Measurements from ENCODE around the gene CTXND1.

CTXND1 gene

GRCh38 chr15:80201256-80202015 is 50.6 kb downstream of the CTXND1 start:
- no peak for TF ChIP-seq TAF1 (IDR thresholded peaks at IDR 0.05; ENCODE audit: borderline replicate concordance, insufficient read depth, low read length)

- TF ChIP-seq FOXP2 (optimal IDR thresholded peaks at IDR 0.05; ENCODE audit: borderline replicate concordance, extremely low read depth, extremely low read length, insufficient read depth) (no peak), TAF1 (IDR thresholded peaks at IDR 0.05; ENCODE audit: borderline replicate concordance, insufficient read depth, low read length) (no peak), REST (IDR thresholded peaks at IDR 0.05; ENCODE audit: insufficient read depth in 1 of 2, low read depth in 2 of 2, low read length in 2 of 2) (no peak), POLR2AphosphoS5 (IDR thresholded peaks at IDR 0.05; ENCODE audit: low read depth, low read length) (no peak), SIN3A (IDR thresholded peaks at IDR 0.05; ENCODE audit: borderline replicate concordance, insufficient read depth, low read length) (no peak)
These were observed 52.1 kb downstream of the CTXND1 start for GRCh38 chr15:80199869-80200268.

- no peak for TF ChIP-seq FOXP2 (optimal IDR thresholded peaks at IDR 0.05; ENCODE audit: borderline replicate concordance, extremely low read depth, extremely low read length, insufficient read depth)
- no peak for TF ChIP-seq REST (IDR thresholded peaks at IDR 0.05; ENCODE audit: insufficient read depth in 1 of 2, low read depth in 2 of 2, low read length in 2 of 2)
These were observed 52.6 kb downstream of the CTXND1 start for GRCh38 chr15:80199366-80199765.

- TF ChIP-seq SIN3A (IDR thresholded peaks at IDR 0.05; ENCODE audit: borderline replicate concordance, insufficient read depth, low read length) (no peak), REST (IDR thresholded peaks at IDR 0.05; ENCODE audit: insufficient read depth in 1 of 2, low read depth in 2 of 2, low read length in 2 of 2) (no peak), FOXP2 (optimal IDR thresholded peaks at IDR 0.05; ENCODE audit: borderline replicate concordance, extremely low read depth, extremely low read length, insufficient read depth) (no peak), POLR2AphosphoS5 (IDR thresholded peaks at IDR 0.05; ENCODE audit: low read depth, low read length) (no peak), TAF1 (IDR thresholded peaks at IDR 0.05; ENCODE audit: borderline replicate concordance, insufficient read depth, low read length) (no peak)
These were observed 57.1 kb downstream of the CTXND1 start for GRCh38 chr15:80194914-80195313.

GRCh38 chr15:80194186-80194585 is 57.8 kb downstream of the CTXND1 start:
- TF ChIP-seq REST (IDR thresholded peaks at IDR 0.05; ENCODE audit: insufficient read depth in 1 of 2, low read depth in 2 of 2, low read length in 2 of 2): no peak
- no peak for TF ChIP-seq FOXP2 (optimal IDR thresholded peaks at IDR 0.05; ENCODE audit: borderline replicate concordance, extremely low read depth, extremely low read length, insufficient read depth)
- no peak for TF ChIP-seq SIN3A (IDR thresholded peaks at IDR 0.05; ENCODE audit: borderline replicate concordance, insufficient read depth, low read length)
- no peak for TF ChIP-seq TAF1 (IDR thresholded peaks at IDR 0.05; ENCODE audit: borderline replicate concordance, insufficient read depth, low read length)
- no peak for TF ChIP-seq POLR2AphosphoS5 (IDR thresholded peaks at IDR 0.05; ENCODE audit: low read depth, low read length)

All from PFSK-1 (cell line).